Mesenchymal stem cell (in vitro differentiated cells and primary cell): ENCODE data around the gene LARP4.
A peak's percentile ranks its signal among the peaks of the same experiment; 100 is the strongest.

Source experiments
- DNase-seq: peaks from one replicate; pipeline ENCODE4 v3.0.0-alpha.2; 2013
- H2AFZ ChIP-seq: one replicate; pipeline ENCODE4 v1.6.1; 2013; ENCODE audit warnings: low read depth, mild to moderate bottlenecking, control low read depth, inconsistent platforms, low read length, moderate library complexity
- H2AK5ac ChIP-seq: 2 replicates; pipeline ENCODE4 v1.6.1; 2013; ENCODE audit warnings: low read length, moderate library complexity, mild to moderate bottlenecking, inconsistent platforms; ENCODE audit not compliant: severe bottlenecking
- H2BK120ac ChIP-seq: one replicate; pipeline ENCODE4 v1.6.1; 2013; ENCODE audit warnings: low read depth, mild to moderate bottlenecking, inconsistent platforms, low read length, moderate library complexity
- H2BK12ac ChIP-seq, 2 experiments: one replicate each; pipeline ENCODE4 v1.6.1; 2013; ENCODE audit warnings: inconsistent platforms in 2 of 2, low read length in 2 of 2, mild to moderate bottlenecking in 2 of 2, moderate library complexity in 2 of 2, control low read depth in 1 of 2
- H2BK15ac ChIP-seq: one replicate; pipeline ENCODE4 v1.6.1; 2013; ENCODE audit warnings: mild to moderate bottlenecking, low read depth, inconsistent platforms; ENCODE audit not compliant: poor library complexity, severe bottlenecking
- H2BK5ac ChIP-seq: 2 replicates; pipeline ENCODE4 v1.6.1; 2013; ENCODE audit warnings: low read depth, mild to moderate bottlenecking, low read length, control low read depth, inconsistent platforms; ENCODE audit not compliant: poor library complexity, severe bottlenecking
- H3K14ac ChIP-seq, 2 experiments: one replicate each; pipeline ENCODE4 v1.6.1; 2013; ENCODE audit warnings: inconsistent platforms in 2 of 2, low read length in 2 of 2, control low read depth in 1 of 2, mild to moderate bottlenecking in 1 of 2, moderate library complexity in 1 of 2
- H3K18ac ChIP-seq, 2 experiments: one replicate each; pipeline ENCODE4 v1.6.1; 2013; ENCODE audit warnings: inconsistent platforms in 2 of 2, low read length in 2 of 2, control low read depth in 1 of 2, low read depth in 1 of 2, mild to moderate bottlenecking in 1 of 2
- H3K23ac ChIP-seq, 2 experiments: one replicate each; pipeline ENCODE4 v1.6.1; 2013; ENCODE audit warnings: inconsistent platforms in 2 of 2, low read length in 2 of 2, mild to moderate bottlenecking in 2 of 2, moderate library complexity in 2 of 2, control low read depth in 1 of 2
- H3K27ac ChIP-seq: 2 replicates; pipeline ENCODE4 v1.5.1; 2013; ENCODE audit warnings: mild to moderate bottlenecking, moderate library complexity, low read length, control low read depth, inconsistent platforms; ENCODE audit not compliant: poor library complexity, severe bottlenecking
- H3K27me3 ChIP-seq, 2 experiments: 2 replicates each; pipeline versions ENCODE4 v1.6.1 to v1.7.0; 2013; ENCODE audit warnings: low read length in 2 of 2, mild to moderate bottlenecking in 2 of 2, moderate library complexity in 2 of 2, control low read depth in 1 of 2, inconsistent platforms in 1 of 2; ENCODE audit not compliant: control insufficient read depth in 1 of 2, insufficient read depth in 1 of 2
- H3K36me3 ChIP-seq, 2 experiments: 2 replicates each; pipeline versions ENCODE4 v1.6.1 to v1.7.0; 2013; ENCODE audit warnings: low read length in 2 of 2, control low read depth in 1 of 2, inconsistent platforms in 1 of 2, low read depth in 1 of 2, mild to moderate bottlenecking in 1 of 2; ENCODE audit not compliant: insufficient read depth in 2 of 2, control insufficient read depth in 1 of 2
- H3K4ac ChIP-seq, 2 experiments: one replicate each; pipeline ENCODE4 v1.6.1; 2013; ENCODE audit warnings: inconsistent platforms in 2 of 2, low read length in 2 of 2, mild to moderate bottlenecking in 2 of 2, moderate library complexity in 2 of 2, control low read depth in 1 of 2, low read depth in 1 of 2
- H3K4me1 ChIP-seq: 2 replicates; pipeline ENCODE4 v1.6.1; 2013; ENCODE audit warnings: low read depth, low read length, control low read depth; ENCODE audit not compliant: control insufficient read depth, insufficient read depth
- H3K4me2 ChIP-seq: 2 replicates; pipeline ENCODE4 v1.6.1; 2013; ENCODE audit warnings: low read length, mild to moderate bottlenecking, inconsistent platforms; ENCODE audit not compliant: poor library complexity, severe bottlenecking
- H3K4me3 ChIP-seq, 2 experiments: 2 replicates each; pipeline versions ENCODE4 v1.5.1 to v1.7.0; 2013; ENCODE audit warnings: low read length in 2 of 2, mild to moderate bottlenecking in 2 of 2, control low read depth in 1 of 2, low read depth in 1 of 2; ENCODE audit not compliant: insufficient read depth in 1 of 2
- H3K79me1 ChIP-seq: replicated peaks from 2 replicates; pipeline ENCODE4 v1.6.1; 2013; ENCODE audit warnings: mild to moderate bottlenecking, control low read depth, low read length, inconsistent platforms; ENCODE audit not compliant: poor library complexity, severe bottlenecking
- H3K9ac ChIP-seq: 2 replicates; pipeline ENCODE4 v1.7.0; 2013; ENCODE audit warnings: mild to moderate bottlenecking, low read length, moderate library complexity
- H3K9me3 ChIP-seq: 2 replicates; pipeline ENCODE4 v1.7.0; 2013; ENCODE audit warnings: mild to moderate bottlenecking, low read length; ENCODE audit not compliant: control insufficient read depth
- H4K8ac ChIP-seq: one replicate; pipeline ENCODE4 v1.6.1; 2013; ENCODE audit warnings: inconsistent platforms, mild to moderate bottlenecking, low read length, moderate library complexity
- H4K91ac ChIP-seq: one replicate; pipeline ENCODE4 v1.6.1; 2013; ENCODE audit warnings: mild to moderate bottlenecking, low read length, inconsistent platforms
- WGBS: methylation state at CpG from one replicate; pipeline ENCODE4 v1.1.7; 2013; ENCODE audit warnings: mixed read lengths; 5-methylcytosine and 5-hydroxymethylcytosine counted together

LARP4 gene

DNA sequence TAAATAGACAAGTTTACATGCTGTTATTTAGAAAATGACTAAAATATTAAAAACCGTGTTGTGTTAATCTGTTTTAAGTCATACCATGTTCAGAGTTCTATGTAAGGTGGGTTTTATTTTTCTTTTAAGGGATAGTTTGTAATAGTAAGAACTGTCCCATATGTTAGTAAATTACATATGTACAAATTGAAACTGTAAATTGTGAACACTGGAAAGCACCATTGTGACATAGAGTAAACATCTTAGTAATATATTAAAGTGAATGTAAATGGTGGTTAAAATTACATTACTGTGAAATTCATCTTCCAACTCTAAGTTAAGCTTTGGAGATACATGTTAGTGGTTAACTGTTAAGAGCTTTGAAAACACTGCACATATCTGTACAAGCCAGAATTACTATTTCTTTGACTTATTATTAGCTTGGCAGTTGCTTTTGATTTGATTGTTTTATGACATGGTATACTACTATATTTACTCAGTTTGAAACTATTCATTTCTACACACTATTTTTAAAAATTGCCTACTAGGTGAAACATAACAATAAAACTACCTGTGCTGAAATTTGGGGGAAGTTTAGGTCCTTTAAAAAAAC is 76.7 kb downstream of the LARP4 start:
- WGBS: no CpG with 5 or more reads among the region's 1 CpG
- no peak overlapping the region for H4K8ac ChIP-seq
- H2BK120ac ChIP-seq: no peak overlapping the region
- no peaks in the 10 kb centered on the region for H3K27me3 ChIP-seq
- no peak overlapping the region for H2BK15ac ChIP-seq
- H4K91ac ChIP-seq: no peak overlapping the region
- no peak overlapping the region for H3K4me2 ChIP-seq
- H3K9ac ChIP-seq: no peak overlapping the region
- no peak overlapping the region for H2AK5ac ChIP-seq
- no peak overlapping the region for H3K4me3 ChIP-seq
- H3K14ac ChIP-seq: no peak overlapping the region
- no peak overlapping the region for H3K18ac ChIP-seq
- no peak overlapping the region for H3K23ac ChIP-seq
- H2BK5ac ChIP-seq: no peak overlapping the region
- H2BK12ac ChIP-seq: no peak overlapping the region
- peaks cover 13 to 62% of the 10 kb centered on the region in 2 experiments for H3K36me3 ChIP-seq
- no peaks in the 10 kb centered on the region for H3K9me3 ChIP-seq
- H3K4ac ChIP-seq: no peak overlapping the region
- no peaks in the 10 kb centered on the region for H3K4me1 ChIP-seq
- H2AFZ ChIP-seq: no peak overlapping the region
- peaks cover 3% of the 10 kb centered on the region for H3K79me1 ChIP-seq
- no peak overlapping the region for H3K27ac ChIP-seq
- DNase-seq: peak; percentile 5

DNA sequence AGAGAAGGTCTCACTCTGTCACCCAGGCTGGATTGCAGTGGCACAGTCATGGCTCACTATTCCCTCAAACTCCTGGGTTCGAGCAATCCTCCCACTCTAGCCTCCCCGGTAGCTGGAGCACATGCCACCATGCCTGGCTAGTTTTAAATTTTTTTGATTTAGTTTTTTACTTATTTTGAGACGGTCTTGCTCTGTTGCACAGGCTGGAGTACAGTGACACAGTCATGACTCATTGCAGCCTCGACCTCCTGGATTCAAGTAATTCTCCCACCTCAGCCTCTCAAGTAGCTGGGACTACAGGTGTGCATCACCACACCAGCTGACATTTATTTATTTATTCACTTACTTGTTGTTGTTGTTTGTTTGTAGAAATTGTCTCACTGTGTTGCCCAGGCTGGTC is 81.9 kb downstream of the LARP4 start:
- WGBS: 90% methylated on average over 4 of the region's 4 CpGs

DNA sequence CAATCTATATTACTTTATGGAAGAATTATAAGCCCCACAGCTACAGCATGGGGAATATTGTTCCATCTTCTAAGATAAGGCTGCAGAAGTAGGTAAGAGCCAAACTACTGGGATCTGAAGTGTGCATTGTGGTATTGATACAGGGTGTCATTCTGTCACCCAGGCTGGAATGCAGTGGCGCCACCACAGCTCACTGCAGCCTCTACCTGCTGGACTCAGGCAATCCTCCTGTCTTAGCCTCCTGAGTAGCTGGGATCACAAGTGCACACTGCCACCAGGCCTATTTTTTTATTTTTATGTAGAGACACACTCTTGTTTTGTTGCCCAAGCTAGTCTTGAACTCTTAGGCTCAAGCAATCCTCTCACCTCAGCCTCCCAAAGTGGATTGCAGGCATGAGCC is 82.8 kb downstream of the LARP4 start:
- no peak for DNase-seq
- H3K4me2 ChIP-seq: no peak overlapping the region
- no peak overlapping the region for H3K23ac ChIP-seq
- no peak overlapping the region for H3K27ac ChIP-seq
- no peak overlapping the region for H3K9ac ChIP-seq
- 100% methylated on average over 1 of the region's 1 CpG for WGBS
- peaks cover 0 to 4% of the 10 kb centered on the region in 2 experiments for H3K36me3 ChIP-seq
- no peak overlapping the region for H3K4ac ChIP-seq
- no peak overlapping the region for H2BK5ac ChIP-seq
- H2AK5ac ChIP-seq: no peak overlapping the region
- H4K91ac ChIP-seq: no peak overlapping the region
- H3K79me1 ChIP-seq: no peaks in the 10 kb centered on the region
- no peak overlapping the region for H2BK15ac ChIP-seq
- H3K4me1 ChIP-seq: no peaks in the 10 kb centered on the region
- no peak overlapping the region for H3K18ac ChIP-seq
- no peak overlapping the region for H2BK120ac ChIP-seq
- H3K4me3 ChIP-seq: no peak overlapping the region
- no peaks in the 10 kb centered on the region for H3K27me3 ChIP-seq
- H4K8ac ChIP-seq: no peak overlapping the region
- no peak overlapping the region for H2AFZ ChIP-seq
- no peak overlapping the region for H2BK12ac ChIP-seq
- no peak overlapping the region for H3K14ac ChIP-seq
- no peaks in the 10 kb centered on the region for H3K9me3 ChIP-seq

More for the DNA sequence above, 81.9 kb downstream of the LARP4 start:
- Histone ChIP-seq H3K4me2 (no peak overlapping the region), H3K79me1 (no peaks in the 10 kb centered on the region), H2BK12ac (no peak overlapping the region), H2BK5ac (no peak overlapping the region), H2AK5ac (no peak overlapping the region), H3K27me3 (no peaks in the 10 kb centered on the region), H3K18ac (no peak overlapping the region), H3K36me3 (peaks cover 0 to 13% of the 10 kb centered on the region in 2 experiments), H3K14ac (no peak overlapping the region), H3K4ac (no peak overlapping the region), H3K9ac (no peak overlapping the region), H3K27ac (no peak overlapping the region), H2BK120ac (no peak overlapping the region), H3K9me3 (no peaks in the 10 kb centered on the region), H2BK15ac (no peak overlapping the region), H4K91ac (no peak overlapping the region), H3K4me3 (no peak overlapping the region), H2AFZ (no peak overlapping the region), H3K4me1 (no peaks in the 10 kb centered on the region), H4K8ac (no peak overlapping the region), H3K23ac (no peak overlapping the region)
- no peak for DNase-seq

DNA sequence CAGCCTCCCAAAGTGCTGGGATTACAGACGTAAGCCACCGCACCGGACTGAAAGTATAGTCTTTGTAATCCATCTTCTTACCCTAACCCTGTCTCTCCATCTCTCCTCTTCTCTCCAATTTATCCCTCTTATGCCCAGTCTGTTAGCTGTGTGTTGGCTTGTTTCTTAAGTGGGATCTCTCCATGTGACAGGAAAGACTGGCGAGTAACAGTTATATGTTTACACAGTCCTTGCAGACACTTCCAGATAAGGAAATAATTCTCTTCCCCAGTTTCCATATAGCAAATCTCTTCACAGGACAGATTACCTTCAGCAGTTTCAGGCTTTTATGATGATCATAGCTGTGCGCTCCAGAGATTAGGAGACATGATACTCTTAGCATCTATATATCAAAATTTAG is 88.1 kb downstream of the LARP4 start:
- Histone ChIP-seq H3K18ac (no peak overlapping the region), H3K4me1 (no peaks in the 10 kb centered on the region), H2BK120ac (no peak overlapping the region), H3K4ac (no peak overlapping the region), H2BK12ac (no peak overlapping the region), H3K27me3 (no peaks in the 10 kb centered on the region), H2AFZ (no peak overlapping the region), H3K23ac (no peak overlapping the region), H3K79me1 (no peaks in the 10 kb centered on the region), H3K9ac (no peak overlapping the region), H2AK5ac (no peak overlapping the region), H2BK15ac (no peak overlapping the region), H3K36me3 (no peaks in the 10 kb centered on the region), H3K27ac (no peak overlapping the region), H3K4me2 (no peak overlapping the region), H3K9me3 (peaks cover 8% of the 10 kb centered on the region), H4K91ac (no peak overlapping the region), H3K4me3 (no peak overlapping the region), H2BK5ac (no peak overlapping the region), H4K8ac (peak overlapping the region; percentile 48), H3K14ac (no peak overlapping the region)
- peak; percentile 55 for DNase-seq
- 63% methylated on average over 3 of the region's 5 CpGs for WGBS
